ENCODE results near the gene CARD19. TPM values are rescaled to one million over a fixed set of nuclear protein-coding genes. Genes with fewer than 3 reads are reported as not detected.
A peak's percentile ranks its signal among the peaks of the same experiment; 100 is the strongest.

CARD19 gene
- total RNA-seq, 4 donors from 2014 or later, result 54.0 to 83.6 (median 78.1) TPM

- Histone ChIP-seq H3K9me3 (no peaks in the 10 kb centered on the region), H3K4me1 (peaks cover 76 to 92% (median 86%) of the 10 kb centered on the region in 4 donors), H3K27ac (replicated peaks in 1 of 4) (peak overlapping the region; percentile 98 to 99 (median 99)), H3K36me3 (peaks cover 0 to 4% (median 0%) of the 10 kb centered on the region in 4 donors), H3K27me3 (no peaks in the 10 kb centered on the region), H3K4me3 (peak overlapping the region; percentile 81 to 91 (median 88))
- TF ChIP-seq POLR2A (IDR thresholded peaks at IDR 0.05; ENCODE audit: low read depth) (no peak), EP300 (IDR thresholded peaks at IDR 0.05) (no peak), CTCF (IDR thresholded peaks at IDR 0.05) (no peak), POLR2AphosphoS5 (IDR thresholded peaks at IDR 0.05) (no peak)
- DNase-seq (ENCODE audit: extremely low spot score), result no peak
- intact Hi-C loops (cut with DNase I), result loop anchor here (5.0 to 10.0 kb wide), 2 partner anchors 34 to 323 kb away; partner anchors contain the start of genes CARD19, FAM120A and FAM120AOS
- 80% methylated on average over 13 of the region's 13 CpGs for WGBS
Observed at GRCh38 chr9:93131599-93132286, 35.7 kb downstream of the CARD19 start.

DNA sequence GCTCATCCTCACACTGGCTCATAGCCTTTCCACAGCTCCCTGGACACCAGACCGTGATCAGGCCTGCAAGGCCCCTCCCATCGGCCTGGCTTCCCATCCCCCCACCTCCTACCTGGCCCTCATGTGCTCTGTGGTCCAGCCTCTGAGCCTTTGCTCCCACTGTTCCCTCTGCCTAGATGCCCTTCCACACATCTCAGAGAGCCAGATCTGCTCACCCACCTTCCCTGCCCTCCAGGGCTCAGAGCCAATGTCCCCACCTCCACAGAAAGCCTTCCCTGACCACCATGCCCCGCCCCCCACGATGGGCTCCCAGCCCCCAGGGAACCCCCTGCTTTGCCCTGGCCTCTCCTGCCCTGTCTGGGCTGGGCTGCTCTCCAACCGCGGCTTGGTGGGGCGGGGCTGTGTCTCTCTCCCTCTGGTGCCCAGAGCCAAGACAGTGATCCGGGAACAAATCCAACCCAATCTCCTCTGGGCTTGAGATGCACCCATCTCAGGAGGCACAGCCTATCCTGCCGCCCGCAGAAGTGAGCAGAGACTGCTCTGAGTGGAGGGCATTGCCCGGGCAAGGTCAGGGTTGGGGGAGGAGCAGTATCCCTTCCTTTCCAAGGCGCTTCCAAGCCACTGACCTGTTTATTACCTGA lies 36.4 kb downstream of the CARD19 start:
- intact Hi-C loops (cut with DNase I), result loop anchor here (5.0 to 10.0 kb wide), 2 partner anchors 35 to 322 kb away; partner anchors contain the start of genes CARD19, FAM120A and FAM120AOS
- Histone ChIP-seq H3K4me1 (peaks cover 69 to 85% (median 79%) of the 10 kb centered on the region in 4 donors), H3K4me3 (peak overlapping the region; percentile 81 to 91 (median 88)), H3K9me3 (no peaks in the 10 kb centered on the region), H3K36me3 (peaks cover 0 to 4% (median 0%) of the 10 kb centered on the region in 4 donors), H3K27ac (replicated peaks in 1 of 4) (peak overlapping the region; percentile 98 to 99 (median 99)), H3K27me3 (no peaks in the 10 kb centered on the region)
- WGBS, result 31% methylated on average over 7 of the region's 12 CpGs
- TF ChIP-seq CTCF (IDR thresholded peaks at IDR 0.05), result no peak
- peak; percentile 51 to 85 for TF ChIP-seq POLR2AphosphoS5 (IDR thresholded peaks at IDR 0.05)
- TF ChIP-seq EP300 (IDR thresholded peaks at IDR 0.05), result no peak
- peak; percentile 25 for TF ChIP-seq POLR2A (IDR thresholded peaks at IDR 0.05; ENCODE audit: low read depth)
- DNase-seq (ENCODE audit: extremely low spot score), result no peak

- Histone ChIP-seq H3K27me3 (no peaks in the 10 kb centered on the region), H3K4me3 (peak overlapping the region; percentile 81 to 91 (median 88)), H3K27ac (replicated peaks in 1 of 4) (peak overlapping the region; percentile 98 to 99 (median 99)), H3K9me3 (no peaks in the 10 kb centered on the region), H3K36me3 (peaks cover 0 to 4% (median 0%) of the 10 kb centered on the region in 4 donors), H3K4me1 (peaks cover 62 to 78% (median 72%) of the 10 kb centered on the region in 4 donors)
- peak; percentile 95 for DNase-seq (ENCODE audit: extremely low spot score)
- 20% methylated on average over 6 of the region's 21 CpGs for WGBS
- intact Hi-C loops (cut with DNase I), result loop anchor here (5.0 to 10.0 kb wide), 2 partner anchors 36 to 322 kb away; partner anchors contain the start of genes CARD19, FAM120A and FAM120AOS
- TF ChIP-seq EP300 (IDR thresholded peaks at IDR 0.05) (no peak), CTCF (IDR thresholded peaks at IDR 0.05) (no peak), POLR2AphosphoS5 (IDR thresholded peaks at IDR 0.05) (no peak), POLR2A (IDR thresholded peaks at IDR 0.05; ENCODE audit: low read depth) (no peak)
Observed at GRCh38 chr9:93132946-93133680, 37.1 kb downstream of the CARD19 start.

DNA sequence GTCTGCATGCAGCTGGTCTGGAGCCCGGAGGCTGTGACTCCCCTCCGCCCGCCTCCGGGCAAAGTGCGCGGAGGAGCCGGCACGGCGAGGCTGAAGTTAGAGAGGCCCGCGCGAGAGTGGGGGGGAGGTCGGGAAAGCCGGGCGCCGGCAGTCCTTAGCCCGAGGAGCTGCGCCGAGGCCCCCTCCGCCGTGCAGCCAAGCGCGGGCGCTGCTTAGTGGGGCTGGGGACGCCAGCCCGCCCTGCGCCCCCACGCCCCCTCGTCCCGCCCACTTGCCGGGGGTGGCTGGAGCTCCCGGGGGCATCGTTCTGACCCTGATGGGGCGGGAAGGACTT lies 37.6 kb downstream of the CARD19 start:
- H3K27me3 ChIP-seq, result no peaks in the 10 kb centered on the region
- peak overlapping the region; percentile 98 to 99 (median 99) for H3K27ac ChIP-seq (replicated peaks in 1 of 4)
- no CpG with 5 or more reads among the region's 34 CpGs for WGBS
- intact Hi-C loops (cut with DNase I), result loop anchor here (5.0 to 10.0 kb wide), 2 partner anchors 36 to 321 kb away; partner anchors contain the start of genes CARD19, FAM120A and FAM120AOS
- no peaks in the 10 kb centered on the region for H3K9me3 ChIP-seq
- peak; percentile 74 to 91 for TF ChIP-seq POLR2AphosphoS5 (IDR thresholded peaks at IDR 0.05)
- TF ChIP-seq POLR2A (IDR thresholded peaks at IDR 0.05; ENCODE audit: low read depth), result peak; percentile 26
- TF ChIP-seq CTCF (IDR thresholded peaks at IDR 0.05), result no peak
- no peaks in the 10 kb centered on the region for H3K36me3 ChIP-seq
- no peak for DNase-seq (ENCODE audit: extremely low spot score)
- H3K4me3 ChIP-seq, result peak overlapping the region; percentile 81 to 91 (median 88)
- H3K4me1 ChIP-seq, result peaks cover 57 to 73% (median 67%) of the 10 kb centered on the region in 4 donors

Measured in esophagus muscularis mucosa (tissue), 4 donors.